K562 (cell line): ENCODE results near the gene AS3MT. TPM values are rescaled to one million over a fixed set of nuclear protein-coding genes. Genes with fewer than 3 reads are reported as not detected.

Source experiments
- ATAC-seq: fragments of 200-7000 bp; cut with Tn5 transposase; 3 replicates; pipeline ENCODE4 v1.9.1; 2020; ENCODE audit warnings: moderate library complexity
- BruUV-seq: library from RNA; stranded (reverse); fragments of 400-500 nt; replicated peaks from 2 replicates; lab custom pipeline; 2021; lab: Mats Ljungman, UMichigan
- CTCF ChIA-PET: fragments of 300-600 bp; formaldehyde crosslinking; extraction: SDS; loops from one replicate; lab custom pipeline; 2021; ENCODE audit warnings: low intra/inter-chr PET ratio; lab: Yijun Ruan, JAX
- POLR2A ChIA-PET: fragments of 300-600, 350-650 bp; sonication (Branson Sonifier 250); formaldehyde crosslinking; extraction: SDS; loops from one replicate; lab custom pipeline; 2021; ENCODE audit warnings: antibody characterized with exemption, inconsistent platforms; lab: Yijun Ruan, JAX
- DNase-seq, 4 experiments: peaks; one replicate each; pipeline versions ENCODE4 v3.0.0 to v3.0.0-alpha.2; 2011 to 2018; ENCODE audit warnings: low spot score in 3 of 4, mixed read lengths in 3 of 4; ENCODE audit errors: extremely low read depth in 1 of 4
- FAIRE-seq: peaks from 2 replicates; lab custom pipeline; 2011; peaks lifted over from hg19 to GRCh38; lab: Jason Lieb, UNC
- H2AFZ ChIP-seq: 2 replicates; pipeline ENCODE4 v1.6.0; 2011; ENCODE audit warnings: low read depth, low read length, control low read depth, inconsistent platforms
- H3K27ac ChIP-seq: fragments of 200-600 bp; 3 replicates; pipeline ENCODE4 v1.8.0; 2011; ENCODE audit warnings: low read depth, mild to moderate bottlenecking, control low read depth, inconsistent platforms, low read length, moderate library complexity, mixed read lengths; ENCODE audit errors: extremely low read depth
- H3K27me3 ChIP-seq, 2 experiments: fragments of 300-600 bp in 1 of 2; 2 replicates in 1 of 2; 3 replicates in 1 of 2; pipeline versions ENCODE4 v1.6.0 to v1.8.0; 2011; ENCODE audit warnings: inconsistent platforms in 2 of 2, low read length in 2 of 2, mild to moderate bottlenecking in 1 of 2, mixed read lengths in 1 of 2, moderate library complexity in 1 of 2; ENCODE audit not compliant: control insufficient read depth in 2 of 2, insufficient read depth in 2 of 2
- H3K36me3 ChIP-seq: fragments of 300-600 bp; 3 replicates; pipeline ENCODE4 v1.8.0; 2011; ENCODE audit warnings: mild to moderate bottlenecking, low read length, inconsistent platforms; ENCODE audit not compliant: control insufficient read depth, insufficient read depth
- H3K4me1 ChIP-seq, 2 experiments: fragments of 200-600 bp in 1 of 2; replicated peaks in 1 of 2; 2 replicates in 1 of 2; 3 replicates in 1 of 2; pipeline versions ENCODE4 v1.5.1 to v1.8.0; 2011; ENCODE audit warnings: inconsistent platforms in 2 of 2, low read length in 2 of 2, mild to moderate bottlenecking in 1 of 2, mixed read lengths in 1 of 2, moderate library complexity in 1 of 2; ENCODE audit not compliant: control insufficient read depth in 2 of 2, insufficient read depth in 2 of 2
- H3K4me2 ChIP-seq: 2 replicates; pipeline ENCODE4 v1.6.1; 2011; ENCODE audit warnings: low read length, control low read depth, inconsistent platforms, mixed read lengths; ENCODE audit not compliant: insufficient read depth
- H3K4me3 ChIP-seq: fragments of 200-600 bp; sonication (generic), shearing (Covaris generic); 2 replicates; pipeline ENCODE4 v1.5.1; 2016; ENCODE audit warnings: control low read depth, inconsistent platforms
- H3K79me2 ChIP-seq: fragments of 200-600 bp; 3 replicates; pipeline ENCODE4 v1.8.0; 2011; ENCODE audit warnings: low read length, inconsistent platforms; ENCODE audit not compliant: control insufficient read depth, insufficient read depth
- H3K9ac ChIP-seq, 2 experiments: 2 replicates each; pipeline versions ENCODE4 v1.6.0 to v1.6.1; 2011; ENCODE audit warnings: low read depth in 2 of 2, low read length in 2 of 2, control low read depth in 1 of 2, inconsistent platforms in 1 of 2, mild to moderate bottlenecking in 1 of 2, mixed read lengths in 1 of 2; ENCODE audit not compliant: insufficient read depth in 1 of 2
- H3K9me1 ChIP-seq: one replicate; pipeline ENCODE4 v1.6.0; 2011; ENCODE audit warnings: inconsistent platforms, mild to moderate bottlenecking, low read length, moderate library complexity; ENCODE audit not compliant: control insufficient read depth, insufficient read depth
- H3K9me3 ChIP-seq: replicated peaks from 2 replicates; pipeline ENCODE4 v1.5.1; 2011; ENCODE audit warnings: low read depth, low read length, inconsistent platforms; ENCODE audit not compliant: control insufficient read depth, insufficient read depth
- H4K20me1 ChIP-seq: replicated peaks from 2 replicates; pipeline ENCODE4 v1.6.1; 2011; ENCODE audit warnings: low read length, inconsistent platforms, mixed read lengths; ENCODE audit not compliant: control insufficient read depth, insufficient read depth
- ARID3A ChIP-seq: IDR thresholded peaks from 2 replicates; pipeline ENCODE4 v1.6.1; 2012; ENCODE audit warnings: low read depth, low read length, improper control_type of control experiment, borderline replicate concordance
- E2F6 ChIP-seq, 2 experiments: IDR thresholded peaks; 2 replicates each; pipeline ENCODE4 v1.6.1; 2011; ENCODE audit warnings: borderline replicate concordance in 1 of 2, control low read depth in 1 of 2, low read depth in 1 of 2, low read length in 1 of 2, mild to moderate bottlenecking in 1 of 2, mixed read lengths in 1 of 2, moderate library complexity in 1 of 2; ENCODE audit not compliant: insufficient read depth in 1 of 2, insufficient read length in 1 of 2, poor library complexity in 1 of 2, severe bottlenecking in 1 of 2; ENCODE audit errors: extremely low read depth in 1 of 2
- FOSL1 ChIP-seq: fragments of 200-800 bp; sonication (Bioruptor generic); conservative IDR thresholded peaks from 2 replicates; pipeline ENCODE4 v1.6.1; 2016; ENCODE audit warnings: missing genetic modification characterization, missing compliant biosample characterization
- IRF1 ChIP-seq: sonication (generic); formaldehyde crosslinking; IDR thresholded peaks from 2 replicates; pipeline ENCODE4 v1.8.0; 2022; ENCODE audit warnings: missing genetic modification reagents, mild to moderate bottlenecking, borderline replicate concordance
- RERE ChIP-seq: sonication (generic); formaldehyde crosslinking; IDR thresholded peaks from 2 replicates; pipeline ENCODE4 v1.8.0; 2023; ENCODE audit warnings: missing genetic modification reagents, mild to moderate bottlenecking, borderline replicate concordance
- RNF2 ChIP-seq: sonication (generic); IDR thresholded peaks from 2 replicates; pipeline ENCODE4 v1.6.1; 2016
- ZBTB12 ChIP-seq: fragments of 250-450 bp; sonication (Bioruptor Pico); IDR thresholded peaks from 2 replicates; pipeline ENCODE4 v1.4.0; 2020
- ZNF668 ChIP-seq: fragments of 250-450 bp; sonication (Bioruptor Pico); IDR thresholded peaks from 2 replicates; pipeline ENCODE4 v1.8.0; 2022; ENCODE audit warnings: mild to moderate bottlenecking, inconsistent platforms
- ZNF76 ChIP-seq: fragments of 250-450 bp; sonication (Bioruptor Pico); IDR thresholded peaks from 2 replicates; pipeline ENCODE4 v1.4.0; 2020; ENCODE audit warnings: mild to moderate bottlenecking, moderate library complexity, borderline replicate concordance
- WGBS: fragments of 100-300 bp; shearing (Covaris generic); methylation state at CpG from one replicate; pipeline ENCODE4 v1.1.6; 2016; ENCODE audit warnings: low coverage, mixed read lengths; ENCODE audit not compliant: insufficient coverage; ENCODE audit errors: missing lambda C conversion rate; 5-methylcytosine and 5-hydroxymethylcytosine counted together
- in situ Hi-C: fragments of 300-500 bp; cut with MboI; formaldehyde crosslinking; loops from 4 replicates; pipeline ENCODE4 v1.15.0; 2018; ENCODE audit warnings: inconsistent platforms, mixed read lengths
- intact Hi-C: fragments of 100-400 bp; cut with micrococcal nuclease; formaldehyde crosslinking; loops from 2 replicates; pipeline ENCODE4 v1.14.2; 2022
- polyA plus RNA-seq, 8 experiments: library from polyadenylated mRNA; depleted of rRNA in 4 of 8; stranded (reverse) in 5 of 8; unstranded in 3 of 8; fragments of >200 nt; fragmentation: Nextera tagmentation in 2 of 8; fragmentation: Illumina TruSeq in 1 of 8; extraction: Ambion mirVana in 2 of 8; extraction: Trizol in 1 of 8; gene quantifications; 2 replicates each; pipeline versions ENCODE4 v1.2.1 to v1.2.3, GENCODE V29; 2011 to 2014; ENCODE audit warnings: inconsistent platforms in 1 of 8, missing spikeins in 1 of 8
- total RNA-seq, 7 experiments: library from RNA; depleted of rRNA in 6 of 7; stranded (reverse); fragments of >200 nt in 6 of 7; fragmentation: Illumina TruSeq in 2 of 7; extraction: Trizol in 2 of 7; gene quantifications; 2 replicates each; pipeline versions ENCODE4 v1.2.1 to v1.2.3, GENCODE V29; 2011 to 2021; ENCODE audit warnings: low replicate concordance in 1 of 7

AS3MT gene
- total and polyA plus RNA-seq, 9 of the 15 experiments (the other 6 are each of a cell fraction or from before 2014, with no cell fraction given) = 0.04 to 0.33 (median 0.19) TPM; not detected in 2

GRCh38 chr10:102826148-102826796, 43.0 kb upstream of the AS3MT start:
- H3K27me3 ChIP-seq = no peaks in the 10 kb centered on the region
- no peak overlapping the region for H2AFZ ChIP-seq
- no peak overlapping the region for H3K27ac ChIP-seq
- intact Hi-C loops (no loop called here), in situ Hi-C loops (no loop called here)
- WGBS = 15% methylated on average over 4 of the region's 9 CpGs
- peaks cover 4% of the 10 kb centered on the region for H3K9me1 ChIP-seq
- H3K4me1 ChIP-seq = peaks cover 0 to 4% of the 10 kb centered on the region in 2 experiments; a peak in 1 of 5 replicates
- no peaks in the 10 kb centered on the region for H3K9me3 ChIP-seq
- ATAC-seq (no peak), FAIRE-seq (no peak), DNase-seq (no peak)
- BruUV-seq = no TSS peak
- H3K9ac ChIP-seq = no peak overlapping the region
- CTCF ChIA-PET = no interaction called here
- no peak overlapping the region for H3K4me2 ChIP-seq
- POLR2A ChIA-PET = no interaction called here
- no peaks in the 10 kb centered on the region for H4K20me1 ChIP-seq
- no peaks in the 10 kb centered on the region for H3K79me2 ChIP-seq
- no peak overlapping the region for H3K4me3 ChIP-seq
- H3K36me3 ChIP-seq = no peaks in the 10 kb centered on the region
- TF ChIP-seq RERE (CRISPR knock-in tag) (no peak), IRF1 (CRISPR knock-in tag) (no peak), ZNF668 (CRISPR knock-in tag) (no peak), ZNF76 (CRISPR knock-in tag) (no peak), ZBTB12 (CRISPR knock-in tag) (no peak), ARID3A (no peak), RNF2 (no peak), FOSL1 (tag) (no peak), E2F6 (IDR thresholded peaks at IDR 0.05; ENCODE audit: borderline replicate concordance in 1 of 2, extremely low read depth in 1 of 2, insufficient read depth in 1 of 2, insufficient read length in 1 of 2, low read depth in 1 of 2, low read length in 1 of 2, poor library complexity in 1 of 2, severe bottlenecking in 1 of 2) (no peak)
